Mesenchymal stem cell (in vitro differentiated cells and primary cell): Measurements from ENCODE around the gene EOMES.

Experiments
- DNase-seq: peaks from one replicate; pipeline ENCODE4 v3.0.0-alpha.2; 2013
- H2AFZ ChIP-seq: one replicate; pipeline ENCODE4 v1.6.1; 2013; ENCODE audit warnings: low read depth, mild to moderate bottlenecking, control low read depth, inconsistent platforms, low read length, moderate library complexity
- H2AK5ac ChIP-seq: 2 replicates; pipeline ENCODE4 v1.6.1; 2013; ENCODE audit warnings: low read length, moderate library complexity, mild to moderate bottlenecking, inconsistent platforms; ENCODE audit not compliant: severe bottlenecking
- H2BK120ac ChIP-seq: one replicate; pipeline ENCODE4 v1.6.1; 2013; ENCODE audit warnings: low read depth, mild to moderate bottlenecking, inconsistent platforms, low read length, moderate library complexity
- H2BK12ac ChIP-seq, 2 experiments: one replicate each; pipeline ENCODE4 v1.6.1; 2013; ENCODE audit warnings: inconsistent platforms in 2 of 2, low read length in 2 of 2, mild to moderate bottlenecking in 2 of 2, moderate library complexity in 2 of 2, control low read depth in 1 of 2
- H2BK15ac ChIP-seq: one replicate; pipeline ENCODE4 v1.6.1; 2013; ENCODE audit warnings: mild to moderate bottlenecking, low read depth, inconsistent platforms; ENCODE audit not compliant: poor library complexity, severe bottlenecking
- H2BK5ac ChIP-seq: 2 replicates; pipeline ENCODE4 v1.6.1; 2013; ENCODE audit warnings: low read depth, mild to moderate bottlenecking, low read length, control low read depth, inconsistent platforms; ENCODE audit not compliant: poor library complexity, severe bottlenecking
- H3K14ac ChIP-seq, 2 experiments: one replicate each; pipeline ENCODE4 v1.6.1; 2013; ENCODE audit warnings: inconsistent platforms in 2 of 2, low read length in 2 of 2, control low read depth in 1 of 2, mild to moderate bottlenecking in 1 of 2, moderate library complexity in 1 of 2
- H3K18ac ChIP-seq, 2 experiments: one replicate each; pipeline ENCODE4 v1.6.1; 2013; ENCODE audit warnings: inconsistent platforms in 2 of 2, low read length in 2 of 2, control low read depth in 1 of 2, low read depth in 1 of 2, mild to moderate bottlenecking in 1 of 2
- H3K23ac ChIP-seq, 2 experiments: one replicate each; pipeline ENCODE4 v1.6.1; 2013; ENCODE audit warnings: inconsistent platforms in 2 of 2, low read length in 2 of 2, mild to moderate bottlenecking in 2 of 2, moderate library complexity in 2 of 2, control low read depth in 1 of 2
- H3K27ac ChIP-seq: 2 replicates; pipeline ENCODE4 v1.5.1; 2013; ENCODE audit warnings: mild to moderate bottlenecking, moderate library complexity, low read length, control low read depth, inconsistent platforms; ENCODE audit not compliant: poor library complexity, severe bottlenecking
- H3K27me3 ChIP-seq, 2 experiments: 2 replicates each; pipeline versions ENCODE4 v1.6.1 to v1.7.0; 2013; ENCODE audit warnings: low read length in 2 of 2, mild to moderate bottlenecking in 2 of 2, moderate library complexity in 2 of 2, control low read depth in 1 of 2, inconsistent platforms in 1 of 2; ENCODE audit not compliant: control insufficient read depth in 1 of 2, insufficient read depth in 1 of 2
- H3K36me3 ChIP-seq, 2 experiments: 2 replicates each; pipeline versions ENCODE4 v1.6.1 to v1.7.0; 2013; ENCODE audit warnings: low read length in 2 of 2, control low read depth in 1 of 2, inconsistent platforms in 1 of 2, low read depth in 1 of 2, mild to moderate bottlenecking in 1 of 2; ENCODE audit not compliant: insufficient read depth in 2 of 2, control insufficient read depth in 1 of 2
- H3K4ac ChIP-seq, 2 experiments: one replicate each; pipeline ENCODE4 v1.6.1; 2013; ENCODE audit warnings: inconsistent platforms in 2 of 2, low read length in 2 of 2, mild to moderate bottlenecking in 2 of 2, moderate library complexity in 2 of 2, control low read depth in 1 of 2, low read depth in 1 of 2
- H3K4me1 ChIP-seq: 2 replicates; pipeline ENCODE4 v1.6.1; 2013; ENCODE audit warnings: low read depth, low read length, control low read depth; ENCODE audit not compliant: control insufficient read depth, insufficient read depth
- H3K4me2 ChIP-seq: 2 replicates; pipeline ENCODE4 v1.6.1; 2013; ENCODE audit warnings: low read length, mild to moderate bottlenecking, inconsistent platforms; ENCODE audit not compliant: poor library complexity, severe bottlenecking
- H3K4me3 ChIP-seq, 2 experiments: 2 replicates each; pipeline versions ENCODE4 v1.5.1 to v1.7.0; 2013; ENCODE audit warnings: low read length in 2 of 2, mild to moderate bottlenecking in 2 of 2, control low read depth in 1 of 2, low read depth in 1 of 2; ENCODE audit not compliant: insufficient read depth in 1 of 2
- H3K79me1 ChIP-seq: replicated peaks from 2 replicates; pipeline ENCODE4 v1.6.1; 2013; ENCODE audit warnings: mild to moderate bottlenecking, control low read depth, low read length, inconsistent platforms; ENCODE audit not compliant: poor library complexity, severe bottlenecking
- H3K9ac ChIP-seq: 2 replicates; pipeline ENCODE4 v1.7.0; 2013; ENCODE audit warnings: mild to moderate bottlenecking, low read length, moderate library complexity
- H3K9me3 ChIP-seq: 2 replicates; pipeline ENCODE4 v1.7.0; 2013; ENCODE audit warnings: mild to moderate bottlenecking, low read length; ENCODE audit not compliant: control insufficient read depth
- H4K8ac ChIP-seq: one replicate; pipeline ENCODE4 v1.6.1; 2013; ENCODE audit warnings: inconsistent platforms, mild to moderate bottlenecking, low read length, moderate library complexity
- H4K91ac ChIP-seq: one replicate; pipeline ENCODE4 v1.6.1; 2013; ENCODE audit warnings: mild to moderate bottlenecking, low read length, inconsistent platforms
- WGBS: methylation state at CpG from one replicate; pipeline ENCODE4 v1.1.7; 2013; ENCODE audit warnings: mixed read lengths; 5-methylcytosine and 5-hydroxymethylcytosine counted together

The EOMES gene

GRCh38 chr3:27675287-27675686 is 46.8 kb downstream of the EOMES start:
- Histone ChIP-seq H2BK15ac (no peak overlapping the region), H4K91ac (no peak overlapping the region), H2AFZ (no peak overlapping the region), H2BK12ac (no peak overlapping the region), H3K4me3 (no peak overlapping the region), H3K9me3 (no peaks in the 10 kb centered on the region), H3K79me1 (no peaks in the 10 kb centered on the region), H3K9ac (peak overlapping the region; percentile 52), H3K4me2 (no peak overlapping the region), H3K18ac (no peak overlapping the region), H3K23ac (no peak overlapping the region), H3K27me3 (no peaks in the 10 kb centered on the region), H4K8ac (no peak overlapping the region), H2BK120ac (no peak overlapping the region), H3K36me3 (no peaks in the 10 kb centered on the region), H3K14ac (no peak overlapping the region), H2AK5ac (no peak overlapping the region), H3K4ac (no peak overlapping the region), H3K4me1 (no peaks in the 10 kb centered on the region), H3K27ac (no peak overlapping the region), H2BK5ac (no peak overlapping the region)
- 98% methylated on average over 2 of the region's 3 CpGs for WGBS
- DNase-seq = no peak

DNA sequence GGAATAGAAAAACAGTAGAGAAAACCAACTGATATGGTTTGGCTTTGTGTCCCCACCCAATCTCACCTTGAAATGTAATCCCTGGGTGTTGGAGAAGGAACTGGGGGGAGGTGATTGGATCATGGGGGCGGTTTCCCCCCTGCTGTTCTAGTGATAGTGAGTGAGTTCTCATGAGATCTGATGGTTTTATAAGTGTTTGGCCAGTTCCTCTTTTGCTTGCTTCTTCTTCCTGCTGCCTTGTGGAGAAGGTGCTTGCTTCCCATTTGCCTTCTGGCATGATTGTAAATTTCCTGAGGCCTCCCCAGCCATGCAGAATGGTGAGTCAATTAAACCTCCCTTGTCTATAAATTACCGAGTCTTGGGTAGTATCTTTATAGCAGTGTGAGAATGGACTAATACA is 48.4 kb downstream of the EOMES start:
- no peak overlapping the region for H4K91ac ChIP-seq
- H4K8ac ChIP-seq = no peak overlapping the region
- no peaks in the 10 kb centered on the region for H3K79me1 ChIP-seq

GRCh38 chr3:27671101-27671500 is 51.0 kb downstream of the EOMES start:
- no peaks in the 10 kb centered on the region for H3K36me3 ChIP-seq
- H3K4me2 ChIP-seq = no peak overlapping the region
- no peak overlapping the region for H3K4ac ChIP-seq
- H3K9me3 ChIP-seq = no peaks in the 10 kb centered on the region
- no peak overlapping the region for H2BK15ac ChIP-seq
- H3K27ac ChIP-seq = no peak overlapping the region
- no peak overlapping the region for H2BK5ac ChIP-seq
- H2BK120ac ChIP-seq = no peak overlapping the region
- no peak overlapping the region for H3K14ac ChIP-seq
- H4K91ac ChIP-seq = no peak overlapping the region
- DNase-seq = no peak
- H3K23ac ChIP-seq = no peak overlapping the region
- no peak overlapping the region for H2AFZ ChIP-seq
- no peaks in the 10 kb centered on the region for H3K79me1 ChIP-seq
- 94% methylated on average over 5 of the region's 6 CpGs for WGBS
- H3K4me1 ChIP-seq = peaks cover 2% of the 10 kb centered on the region
- H3K4me3 ChIP-seq = no peak overlapping the region
- no peak overlapping the region for H2BK12ac ChIP-seq
- H3K18ac ChIP-seq = no peak overlapping the region
- H2AK5ac ChIP-seq = no peak overlapping the region
- H3K9ac ChIP-seq = no peak overlapping the region
- H3K27me3 ChIP-seq = no peaks in the 10 kb centered on the region
- no peak overlapping the region for H4K8ac ChIP-seq

More for the DNA sequence above, 48.4 kb downstream of the EOMES start:
- no peaks in the 10 kb centered on the region for H3K27me3 ChIP-seq
- no peak overlapping the region for H3K27ac ChIP-seq
- H3K9me3 ChIP-seq = no peaks in the 10 kb centered on the region
- WGBS = 88% methylated on average over 1 of the region's 2 CpGs
- no peak overlapping the region for H3K14ac ChIP-seq
- H2BK120ac ChIP-seq = no peak overlapping the region
- H2BK15ac ChIP-seq = no peak overlapping the region
- H3K9ac ChIP-seq = no peak overlapping the region
- no peaks in the 10 kb centered on the region for H3K36me3 ChIP-seq
- no peak overlapping the region for H3K4me3 ChIP-seq
- H3K23ac ChIP-seq = no peak overlapping the region
- H2BK12ac ChIP-seq = no peak overlapping the region
- H3K4me1 ChIP-seq = peaks cover 2% of the 10 kb centered on the region
- H3K4ac ChIP-seq = no peak overlapping the region
- no peak overlapping the region for H3K4me2 ChIP-seq
- DNase-seq = no peak
- no peak overlapping the region for H3K18ac ChIP-seq
- H2AK5ac ChIP-seq = no peak overlapping the region
- H2BK5ac ChIP-seq = no peak overlapping the region
- no peak overlapping the region for H2AFZ ChIP-seq

GRCh38 chr3:27670619-27671018 is 51.5 kb downstream of the EOMES start:
- Histone ChIP-seq H3K9ac (no peak overlapping the region), H2BK15ac (no peak overlapping the region), H4K8ac (no peak overlapping the region), H2BK120ac (no peak overlapping the region), H3K23ac (no peak overlapping the region), H2BK5ac (no peak overlapping the region), H3K14ac (no peak overlapping the region), H2AK5ac (peak overlapping the region; percentile 70), H3K9me3 (no peaks in the 10 kb centered on the region), H3K4me3 (no peak overlapping the region), H3K27me3 (no peaks in the 10 kb centered on the region), H2AFZ (no peak overlapping the region), H3K79me1 (no peaks in the 10 kb centered on the region), H3K18ac (no peak overlapping the region), H3K27ac (no peak overlapping the region), H3K4ac (no peak overlapping the region), H4K91ac (no peak overlapping the region), H2BK12ac (no peak overlapping the region), H3K36me3 (no peaks in the 10 kb centered on the region), H3K4me2 (no peak overlapping the region), H3K4me1 (peaks cover 2% of the 10 kb centered on the region)
- DNase-seq = no peak
